IMR-90 (cell line): ENCODE measurements around the gene CEP170B. TPM values are rescaled to one million over a fixed set of nuclear protein-coding genes. Genes with fewer than 3 reads are reported as not detected.

Experiments
- ATAC-seq: fragments of 200-7000 bp; cut with Tn5 transposase; 2 replicates; pipeline ENCODE4 v1.9.1; 2020; ENCODE audit warnings: low read depth, mild to moderate bottlenecking, moderate library complexity
- BruUV-seq: library from RNA; stranded (reverse); fragments of 400-500 nt; replicated peaks from 2 replicates; lab custom pipeline; 2021; lab: Mats Ljungman, UMichigan
- CTCF ChIA-PET: fragments of 300-600 bp; formaldehyde crosslinking; extraction: SDS; loops from one replicate; lab custom pipeline; 2021; ENCODE audit warnings: antibody characterized with exemption; lab: Yijun Ruan, JAX
- POLR2A ChIA-PET: fragments of 300-600 bp; sonication (Branson Sonifier 250); formaldehyde crosslinking; loops from one replicate; lab custom pipeline; 2022; ENCODE audit warnings: antibody characterized with exemption; ENCODE audit not compliant: unreplicated experiment; lab: Charles Lee
- DNase-seq: peaks from one replicate; pipeline ENCODE4 v3.0.0; 2013
- H2AFZ ChIP-seq: replicated peaks from 2 replicates; pipeline ENCODE3; 2013; ENCODE audit warnings: low read length, mild to moderate bottlenecking; ENCODE audit not compliant: poor library complexity
- H2AK5ac ChIP-seq: 2 replicates; pipeline ENCODE4 v1.6.1; 2013; ENCODE audit warnings: low read depth, low read length, inconsistent platforms
- H2AK9ac ChIP-seq: replicated peaks from 2 replicates; pipeline ENCODE3; 2013; ENCODE audit warnings: mild to moderate bottlenecking, low read depth, low read length, moderate library complexity; ENCODE audit not compliant: poor library complexity
- H2BK120ac ChIP-seq: 2 replicates; pipeline ENCODE4 v1.6.1; 2013; ENCODE audit warnings: low read depth, low read length, inconsistent platforms
- H2BK15ac ChIP-seq: 3 replicates; pipeline ENCODE4 v1.6.1; 2013; ENCODE audit warnings: low read depth, low read length, inconsistent platforms
- H2BK20ac ChIP-seq: 2 replicates; pipeline ENCODE4 v1.6.1; 2013; ENCODE audit warnings: low read depth, mild to moderate bottlenecking, inconsistent platforms, low read length, moderate library complexity
- H2BK5ac ChIP-seq: 2 replicates; pipeline ENCODE4 v1.6.1; 2013; ENCODE audit warnings: mild to moderate bottlenecking, low read depth, low read length, inconsistent platforms; ENCODE audit not compliant: poor library complexity, severe bottlenecking
- H3K14ac ChIP-seq: replicated peaks from 2 replicates; pipeline ENCODE4 v1.6.1; 2013; ENCODE audit warnings: low read depth, low read length, inconsistent platforms
- H3K18ac ChIP-seq: 2 replicates; pipeline ENCODE4 v1.6.1; 2013; ENCODE audit warnings: low read depth, low read length, control low read depth
- H3K23ac ChIP-seq: 2 replicates; pipeline ENCODE4 v1.6.1; 2013; ENCODE audit warnings: low read depth, low read length, inconsistent platforms
- H3K27ac ChIP-seq: 2 replicates; pipeline ENCODE4 v1.5.1; 2013; ENCODE audit warnings: mild to moderate bottlenecking, control low read depth, low read length; ENCODE audit not compliant: insufficient read depth
- H3K27me3 ChIP-seq: 2 replicates; pipeline ENCODE4 v1.6.1; 2013; ENCODE audit warnings: low read length; ENCODE audit not compliant: control insufficient read depth, insufficient read depth
- H3K36me3 ChIP-seq: 2 replicates; pipeline ENCODE4 v1.6.1; 2013; ENCODE audit warnings: low read length, mixed read lengths; ENCODE audit not compliant: control insufficient read depth, insufficient read depth
- H3K4ac ChIP-seq: 2 replicates; pipeline ENCODE4 v1.6.1; 2013; ENCODE audit warnings: low read depth, low read length, inconsistent platforms
- H3K4me1 ChIP-seq: 2 replicates; pipeline ENCODE4 v1.6.1; 2013; ENCODE audit warnings: low read length, mixed read lengths; ENCODE audit not compliant: control insufficient read depth, insufficient read depth
- H3K4me2 ChIP-seq: 2 replicates; pipeline ENCODE4 v1.6.1; 2013; ENCODE audit warnings: low read depth, mild to moderate bottlenecking, control low read depth, low read length, moderate library complexity
- H3K4me3 ChIP-seq: 2 replicates; pipeline ENCODE4 v1.5.1; 2013; ENCODE audit warnings: low read depth, mild to moderate bottlenecking, control low read depth, low read length, moderate library complexity; ENCODE audit not compliant: insufficient read depth
- H3K56ac ChIP-seq: 2 replicates; pipeline ENCODE4 v1.6.1; 2013; ENCODE audit warnings: low read length, inconsistent platforms; ENCODE audit not compliant: insufficient read depth; ENCODE audit errors: extremely low read depth
- H3K79me1 ChIP-seq, 2 experiments: 2 replicates each; pipeline ENCODE4 v1.6.1; 2013; ENCODE audit warnings: low read length in 2 of 2, inconsistent platforms in 1 of 2, low read depth in 1 of 2
- H3K9ac ChIP-seq: 2 replicates; pipeline ENCODE4 v1.6.1; 2013; ENCODE audit warnings: low read depth, low read length, control low read depth
- H3K9me1 ChIP-seq: 2 replicates; pipeline ENCODE4 v1.6.1; 2013; ENCODE audit warnings: low read length, inconsistent platforms; ENCODE audit not compliant: insufficient read depth
- H3K9me3 ChIP-seq: 2 replicates; pipeline ENCODE4 v1.6.1; 2013; ENCODE audit warnings: low read length; ENCODE audit not compliant: control insufficient read depth, insufficient read depth
- H4K20me1 ChIP-seq: 2 replicates; pipeline ENCODE4 v1.6.1; 2013; ENCODE audit warnings: low read length, inconsistent platforms; ENCODE audit not compliant: insufficient read depth
- H4K5ac ChIP-seq: 2 replicates; pipeline ENCODE4 v1.6.1; 2013; ENCODE audit warnings: mild to moderate bottlenecking, low read depth, low read length, control low read depth
- H4K8ac ChIP-seq, 2 experiments: 2 replicates each; pipeline ENCODE4 v1.6.1; 2013; ENCODE audit warnings: low read depth in 2 of 2, low read length in 2 of 2, control low read depth in 1 of 2, inconsistent platforms in 1 of 2
- H4K91ac ChIP-seq: 2 replicates; pipeline ENCODE4 v1.6.1; 2013; ENCODE audit warnings: low read depth, low read length, inconsistent platforms; ENCODE audit not compliant: insufficient read depth
- BHLHE40 ChIP-seq: fragments of 150-350 bp; IDR thresholded peaks from 2 replicates; pipeline ENCODE4 v1.6.1; 2016; ENCODE audit warnings: mild to moderate bottlenecking, low read depth, low read length
- CEBPB ChIP-seq: IDR thresholded peaks from 2 replicates; pipeline ENCODE4 v1.6.1; 2012; ENCODE audit warnings: low read depth, low read length, improper control_type of control experiment
- CHD1 ChIP-seq: IDR thresholded peaks from 2 replicates; pipeline ENCODE4 v1.6.1; 2012; ENCODE audit warnings: low read depth, low read length, improper control_type of control experiment
- CTCF ChIP-seq: conservative IDR thresholded peaks from 2 replicates; pipeline ENCODE4 v1.5.1; 2012; ENCODE audit warnings: mild to moderate bottlenecking, low read depth, low read length, improper control_type of control experiment
- ELK1 ChIP-seq: fragments of 150-350 bp; IDR thresholded peaks from 2 replicates; pipeline ENCODE4 v1.6.1; 2016; ENCODE audit warnings: low read depth, mild to moderate bottlenecking, low read length, moderate library complexity, borderline replicate concordance
- FOS ChIP-seq: fragments of 150-350 bp; IDR thresholded peaks from 2 replicates; pipeline ENCODE4 v1.6.1; 2016; ENCODE audit warnings: low read depth, low read length
- MAFK ChIP-seq: IDR thresholded peaks from 2 replicates; pipeline ENCODE4 v1.6.1; 2012; ENCODE audit warnings: low read depth, low read length, improper control_type of control experiment
- MAZ ChIP-seq: IDR thresholded peaks from 2 replicates; pipeline ENCODE4 v1.6.1; 2012; ENCODE audit warnings: low read depth, mild to moderate bottlenecking, low read length, improper control_type of control experiment, moderate library complexity, borderline replicate concordance
- MXI1 ChIP-seq: IDR thresholded peaks from 2 replicates; pipeline ENCODE4 v1.6.1; 2012; ENCODE audit warnings: low read depth, mild to moderate bottlenecking, low read length, moderate library complexity, borderline replicate concordance
- NFE2L2 ChIP-seq: fragments of 150-350 bp; IDR thresholded peaks from 2 replicates; pipeline ENCODE4 v1.6.1; 2016; ENCODE audit warnings: low read depth, mild to moderate bottlenecking, low read length
- POLR2A ChIP-seq: IDR thresholded peaks from 2 replicates; pipeline ENCODE4 v1.6.1; 2012; ENCODE audit warnings: mild to moderate bottlenecking, low read depth, low read length
- RAD21 ChIP-seq: IDR thresholded peaks from 2 replicates; pipeline ENCODE4 v1.6.1; 2012; ENCODE audit warnings: low read length, improper control_type of control experiment
- RCOR1 ChIP-seq: IDR thresholded peaks from 2 replicates; pipeline ENCODE4 v1.6.1; 2012; ENCODE audit warnings: mild to moderate bottlenecking, low read length, improper control_type of control experiment; ENCODE audit not compliant: insufficient replicate concordance
- RFX5 ChIP-seq: IDR thresholded peaks from 2 replicates; pipeline ENCODE4 v1.8.0; 2012; ENCODE audit warnings: low read depth, mild to moderate bottlenecking, low read length, moderate library complexity
- SMC3 ChIP-seq: fragments of 150-350 bp; IDR thresholded peaks from 2 replicates; pipeline ENCODE4 v1.6.1; 2016; ENCODE audit warnings: low read depth, mild to moderate bottlenecking, antibody characterized with exemption, low read length, moderate library complexity
- USF2 ChIP-seq: fragments of 150-350 bp; IDR thresholded peaks from 2 replicates; pipeline ENCODE4 v1.6.1; 2017; ENCODE audit warnings: mild to moderate bottlenecking, antibody characterized with exemption, low read length, low read depth
- WGBS, 2 experiments: methylation state at CpG; one replicate each; pipeline versions ENCODE4 v1.1.5 to v1.1.7; 2013; ENCODE audit warnings: missing lambda C conversion rate in 2 of 2; ENCODE audit not compliant: insufficient read length in 1 of 2; ENCODE audit errors: extremely low coverage in 2 of 2; 5-methylcytosine and 5-hydroxymethylcytosine counted together
- dilution Hi-C: fragments of 300-500 bp; cut with HindIII; formaldehyde crosslinking; loops from one replicate; pipeline ENCODE4 v1.14.3; 2018; ENCODE audit warnings: low sequenced_read_pairs; ENCODE audit not compliant: unreplicated experiment
- in situ Hi-C: fragments of 300-500 bp; cut with MboI; formaldehyde crosslinking; loops from 3 replicates; pipeline ENCODE4 v1.14.3; 2019; ENCODE audit warnings: low sequenced_read_pairs, inconsistent platforms, mixed read lengths
- intact Hi-C: fragments of 100-400 bp; cut with micrococcal nuclease; formaldehyde crosslinking; loops from 2 replicates; pipeline ENCODE4 v1.10.0; 2022
- polyA plus RNA-seq, 3 experiments: library from polyadenylated mRNA; depleted of rRNA; stranded (reverse); fragments of >200 nt; gene quantifications; 2 replicates each; pipeline ENCODE4 v1.2.3, GENCODE V29; 2012; ENCODE audit warnings: low replicate concordance in 1 of 3
- total RNA-seq: library from RNA; depleted of rRNA; stranded (reverse); fragments of >200 nt; gene quantifications from 2 replicates; pipeline ENCODE4 v1.2.3, GENCODE V29; 2012

CEP170B gene
- total and polyA plus RNA-seq, 2 of the 4 experiments (the other 2 are of a cell fraction) = 3.6 to 13.1 TPM

- TF ChIP-seq CEBPB = no peak
- TF ChIP-seq POLR2A = no peak
- no peak for TF ChIP-seq MAFK
- TF ChIP-seq FOS = no peak
- no peak for TF ChIP-seq RFX5
- no peak for TF ChIP-seq MAZ
- no peak for TF ChIP-seq CTCF
- no peak for TF ChIP-seq NFE2L2
- TF ChIP-seq MXI1 = no peak
- TF ChIP-seq CHD1 = no peak
- TF ChIP-seq SMC3 = no peak
- no peak for TF ChIP-seq RAD21
- TF ChIP-seq RCOR1 = no peak
- no peak for TF ChIP-seq ELK1
- TF ChIP-seq BHLHE40 = no peak
- TF ChIP-seq USF2 = no peak
- no peak overlapping the region for H4K5ac ChIP-seq
- WGBS, 2 experiments = 95% methylated on average over 9 of the region's 15 CpGs; no CpG with 5 or more reads in 1 of the 2 experiments
- H3K14ac ChIP-seq = no peak overlapping the region
- DNase-seq (no peak), ATAC-seq (no peak)
- no peak overlapping the region for H3K9ac ChIP-seq
- POLR2A ChIA-PET = no interaction called here
- no peak overlapping the region for H2BK5ac ChIP-seq
- no peak overlapping the region for H3K56ac ChIP-seq
- H3K9me1 ChIP-seq = no peaks in the 10 kb centered on the region
- CTCF ChIA-PET = no interaction called here
- H3K4me1 ChIP-seq = no peaks in the 10 kb centered on the region
- no peak overlapping the region for H3K18ac ChIP-seq
- no TSS peak for BruUV-seq
- peaks cover 16% of the 10 kb centered on the region for H4K20me1 ChIP-seq
- dilution Hi-C loops (no loop called here), in situ Hi-C loops (no loop called here), intact Hi-C loops (no loop called here)
- no peak overlapping the region for H4K91ac ChIP-seq
- no peak overlapping the region for H2AK9ac ChIP-seq
- peaks cover 6 to 19% of the 10 kb centered on the region in 2 experiments; a peak in 2 of 4 replicates for H3K79me1 ChIP-seq
- H2BK120ac ChIP-seq = no peak overlapping the region
- H2AK5ac ChIP-seq = no peak overlapping the region
- H3K23ac ChIP-seq = no peak overlapping the region
- H2AFZ ChIP-seq = no peak overlapping the region
- peaks cover 31% of the 10 kb centered on the region for H3K36me3 ChIP-seq
- no peak overlapping the region for H2BK15ac ChIP-seq
- no peak overlapping the region for H3K27ac ChIP-seq
- H3K4me3 ChIP-seq = no peak overlapping the region
- no peak overlapping the region for H4K8ac ChIP-seq
- H3K9me3 ChIP-seq = no peaks in the 10 kb centered on the region; the same call in 1 of the 2 replicates
- H3K27me3 ChIP-seq = no peaks in the 10 kb centered on the region
- H3K4ac ChIP-seq = no peak overlapping the region
- no peak overlapping the region for H3K4me2 ChIP-seq
- no peak overlapping the region for H2BK20ac ChIP-seq
These were observed 15.0 kb downstream of the CEP170B start for GRCh38 chr14:104879983-104880565.
